Naive thymus-derived CD8-positive, alpha-beta T cell (primary cell): ENCODE measurements around the gene RBFOX2. TPM values are rescaled to one million over a fixed set of nuclear protein-coding genes. Genes with fewer than 3 reads are reported as not detected.
A peak's percentile ranks its signal among the peaks of the same experiment; 100 is the strongest.
"Not testable (repeated sequence)": the region's sequence is repeated elsewhere in the genome, so short reads cannot be mapped to it uniquely, and the experiment has no call there.

ENCODE experiments used
- ATAC-seq, 2 donors: fragments of 150-1000 bp; cut with Tn5 transposase in 1 of 2; sonication (Bioruptor Pico), chemical (Tn5 transposase) in 1 of 2; 1 replicate in 1 of 2; 2 replicates in 1 of 2; pipeline ENCODE4 v1.10.0; 2021; ENCODE audit warnings: mild to moderate bottlenecking in 2 of 2, moderate library complexity in 2 of 2
- POLR2A ChIA-PET: fragments of 350-600 bp; sonication (Branson Sonifier 250); formaldehyde crosslinking; loops from one replicate; lab custom pipeline; 2021; ENCODE audit warnings: antibody characterized with exemption; lab: Charles Lee
- DNase-seq, 10 donors: peaks; one replicate each; pipeline versions ENCODE4 v3.0.0 to v3.0.0-alpha.2; 2020 to 2022
- H3K27ac Mint-ChIP-seq, 10 donors: one replicate each; pipeline ENCODE4 v1.8.0; 2020 to 2022; ENCODE audit warnings: mild to moderate bottlenecking in 10 of 10, mixed read lengths in 10 of 10, moderate library complexity in 4 of 10, inconsistent platforms in 1 of 10
- H3K27me3 Mint-ChIP-seq, 5 donors: one replicate each; pipeline ENCODE4 v1.8.0; 2021 to 2022; ENCODE audit warnings: mixed read lengths in 5 of 5
- H3K36me3 Mint-ChIP-seq, 3 donors: one replicate each; pipeline ENCODE4 v1.8.0; 2020 to 2022; ENCODE audit warnings: mixed read lengths in 3 of 3, mild to moderate bottlenecking in 2 of 3, inconsistent platforms in 1 of 3
- H3K4me1 Mint-ChIP-seq, 4 donors: one replicate each; pipeline ENCODE4 v1.8.0; 2021 to 2022; ENCODE audit warnings: mixed read lengths in 4 of 4
- H3K4me3 Mint-ChIP-seq, 10 donors: one replicate each; pipeline ENCODE4 v1.8.0; 2020 to 2022; ENCODE audit warnings: mild to moderate bottlenecking in 10 of 10, mixed read lengths in 10 of 10, moderate library complexity in 6 of 10, inconsistent platforms in 1 of 10
- H3K9me3 Mint-ChIP-seq, 9 donors: one replicate each; pipeline ENCODE4 v1.8.0; 2020 to 2022; ENCODE audit warnings: mixed read lengths in 9 of 9, mild to moderate bottlenecking in 3 of 9, inconsistent platforms in 1 of 9, moderate library complexity in 1 of 9
- polyA plus RNA-seq, 3 donors: library from polyadenylated mRNA; unstranded; fragments of 300-500 nt; fragmentation: Illumina TruSeq; gene quantifications; one replicate each; pipeline ENCODE4 v1.2.3, GENCODE V29; 2021
- total RNA-seq, 8 experiments: library from RNA in 2 of 8; stranded (reverse) in 2 of 8; gene quantifications; one replicate each; pipeline ENCODE4 v1.2.3 and lab custom pipeline; 2021 to 2026

RBFOX2 gene
- total and polyA plus RNA-seq, 5 experiments from 2014 or later: 0.15 to 1.7 (median 0.84) TPM; not detected in 1

- H3K4me3 Mint-ChIP-seq: no peak overlapping the region
- POLR2A ChIA-PET: no interaction called here
- H3K27ac Mint-ChIP-seq: peak overlapping the region in 2 of 10 donors; percentile 8 to 28
- DNase-seq (no peak), ATAC-seq (no peak)
- H3K27me3 Mint-ChIP-seq: peaks cover 5 to 19% (median 12%) of the 10 kb centered on the region in 5 donors
- H3K4me1 Mint-ChIP-seq: peaks cover 0 to 10% (median 1%) of the 10 kb centered on the region in 4 donors
- H3K36me3 Mint-ChIP-seq: no peaks in the 10 kb centered on the region
- H3K9me3 Mint-ChIP-seq: no peaks in the 10 kb centered on the region
Observed at GRCh38 chr22:35834061-35834460, 194.6 kb downstream of the RBFOX2 start.

- POLR2A ChIA-PET: no interaction called here
- ATAC-seq: no peak
- Mint-ChIP-seq H3K9me3 (no peaks in the 10 kb centered on the region), H3K27me3 (peaks cover 0 to 11% (median 10%) of the 10 kb centered on the region in 5 donors), H3K4me3 (no peak overlapping the region), H3K27ac (no peak overlapping the region), H3K36me3 (peaks cover 0 to 2% (median 0%) of the 10 kb centered on the region in 3 donors), H3K4me1 (no peaks in the 10 kb centered on the region)
- DNase-seq: no peak
Observed at GRCh38 chr22:35830305-35830704, 198.3 kb downstream of the RBFOX2 start.

- Mint-ChIP-seq H3K27ac (no peak overlapping the region), H3K4me1 (peaks cover 0 to 2% (median 0%) of the 10 kb centered on the region in 4 donors), H3K4me3 (no peak overlapping the region), H3K27me3 (peaks cover 0 to 14% (median 6%) of the 10 kb centered on the region in 5 donors), H3K9me3 (peaks cover 0 to 1% (median 0%) of the 10 kb centered on the region in 9 donors), H3K36me3 (peaks cover 0 to 2% (median 0%) of the 10 kb centered on the region in 3 donors)
- DNase-seq (no peak), ATAC-seq (no peak)
- POLR2A ChIA-PET: no interaction called here
Observed at GRCh38 chr22:35824256-35824655, 204.4 kb downstream of the RBFOX2 start.

- Mint-ChIP-seq H3K4me3 (no peak overlapping the region), H3K27me3 (peaks cover 0 to 6% (median 4%) of the 10 kb centered on the region in 5 donors)
- POLR2A ChIA-PET: no interaction called here
Observed at GRCh38 chr22:35821654-35822053, 207.0 kb downstream of the RBFOX2 start.

GRCh38 chr22:35819421-35819820, 209.2 kb downstream of the RBFOX2 start:
- POLR2A ChIA-PET: no interaction called here
- H3K4me3 Mint-ChIP-seq: no peak overlapping the region
- no peaks in the 10 kb centered on the region for H3K36me3 Mint-ChIP-seq
- peaks cover 0 to 6% (median 4%) of the 10 kb centered on the region in 5 donors for H3K27me3 Mint-ChIP-seq
- DNase-seq: no peak
- peaks cover 0 to 1% (median 0%) of the 10 kb centered on the region in 9 donors for H3K9me3 Mint-ChIP-seq
- no peak overlapping the region for H3K27ac Mint-ChIP-seq
- peaks cover 0 to 2% (median 0%) of the 10 kb centered on the region in 4 donors for H3K4me1 Mint-ChIP-seq
- ATAC-seq: no peak

More at GRCh38 chr22:35821654-35822053, 207.0 kb downstream of the RBFOX2 start:
- H3K4me1 Mint-ChIP-seq: peaks cover 0 to 2% (median 0%) of the 10 kb centered on the region in 4 donors
- ATAC-seq (no peak), DNase-seq (no peak)
- no peak overlapping the region for H3K27ac Mint-ChIP-seq
- H3K36me3 Mint-ChIP-seq: peaks cover 0 to 2% (median 0%) of the 10 kb centered on the region in 3 donors
- peaks cover 0 to 1% (median 0%) of the 10 kb centered on the region in 9 donors for H3K9me3 Mint-ChIP-seq

GRCh38 chr22:35818897-35819296, 209.7 kb downstream of the RBFOX2 start:
- Mint-ChIP-seq H3K4me3 (no peak overlapping the region), H3K36me3 (no peaks in the 10 kb centered on the region), H3K27ac (no peak overlapping the region), H3K27me3 (peaks cover 0 to 5% (median 3%) of the 10 kb centered on the region in 5 donors), H3K4me1 (peaks cover 0 to 2% (median 0%) of the 10 kb centered on the region in 4 donors), H3K9me3 (peaks cover 0 to 1% (median 0%) of the 10 kb centered on the region in 9 donors)
- ATAC-seq (no peak), DNase-seq (no peak)
- POLR2A ChIA-PET: no interaction called here

- ATAC-seq (no peak), DNase-seq (no peak)
- POLR2A ChIA-PET: interaction anchor here (0.7 kb wide), 1 partner anchor 176 kb away, joined by 4 read pairs; no protein-coding TSS in a partner anchor
- Mint-ChIP-seq H3K9me3 (peaks cover 0 to 14% (median 5%) of the 10 kb centered on the region in 9 donors), H3K36me3 (peaks cover 0 to 11% (median 8%) of the 10 kb centered on the region in 3 donors), H3K27ac (no peak overlapping the region), H3K27me3 (no peaks in the 10 kb centered on the region), H3K4me1 (no peaks in the 10 kb centered on the region), H3K4me3 (no peak overlapping the region)
Observed at GRCh38 chr22:35812600-35812999, 216.0 kb downstream of the RBFOX2 start.

- Mint-ChIP-seq H3K4me1 (no peaks in the 10 kb centered on the region), H3K27ac (no peak overlapping the region), H3K27me3 (no peaks in the 10 kb centered on the region), H3K4me3 (no peak overlapping the region), H3K36me3 (peaks cover 0 to 11% (median 8%) of the 10 kb centered on the region in 3 donors), H3K9me3 (peaks cover 0 to 14% (median 5%) of the 10 kb centered on the region in 9 donors)
- POLR2A ChIA-PET: no interaction called here
- ATAC-seq: no peak
- DNase-seq: no peak
Observed at GRCh38 chr22:35811670-35812069, 217.0 kb downstream of the RBFOX2 start.

- Mint-ChIP-seq H3K4me1 (no peaks in the 10 kb centered on the region), H3K4me3 (no peak overlapping the region), H3K36me3 (peaks cover 0 to 11% (median 8%) of the 10 kb centered on the region in 3 donors), H3K27ac (no peak overlapping the region), H3K27me3 (no peaks in the 10 kb centered on the region), H3K9me3 (peaks cover 0 to 14% (median 5%) of the 10 kb centered on the region in 9 donors)
- ATAC-seq (no peak), DNase-seq (no peak)
- POLR2A ChIA-PET: no interaction called here
Observed at GRCh38 chr22:35809816-35810215, 218.8 kb downstream of the RBFOX2 start.

- Mint-ChIP-seq H3K4me3 (no peak overlapping the region), H3K9me3 (peaks cover 0 to 26% (median 5%) of the 10 kb centered on the region in 9 donors), H3K27me3 (no peaks in the 10 kb centered on the region), H3K4me1 (no peaks in the 10 kb centered on the region), H3K27ac (no peak overlapping the region), H3K36me3 (peaks cover 0 to 16% (median 12%) of the 10 kb centered on the region in 3 donors)
- DNase-seq: no peak
- ATAC-seq: no peak
- POLR2A ChIA-PET: no interaction called here
Observed at GRCh38 chr22:35808377-35808776, 220.2 kb downstream of the RBFOX2 start.

- ATAC-seq, H3K4me1 Mint-ChIP-seq, H3K27ac Mint-ChIP-seq, DNase-seq, POLR2A ChIA-PET, H3K4me3 Mint-ChIP-seq, H3K27me3 Mint-ChIP-seq, H3K36me3 Mint-ChIP-seq: not testable (repeated sequence)
- peaks cover 0 to 16% (median 5%) of the 10 kb centered on the region in 9 donors for H3K9me3 Mint-ChIP-seq
Observed at GRCh38 chr22:35806668-35807067, 222.0 kb downstream of the RBFOX2 start.

GRCh38 chr22:35805466-35805865, 223.2 kb downstream of the RBFOX2 start:
- POLR2A ChIA-PET: no interaction called here

GRCh38 chr22:35804421-35804820, 224.2 kb downstream of the RBFOX2 start:
- H3K4me3 Mint-ChIP-seq: no peak overlapping the region
- peaks cover 0 to 12% (median 3%) of the 10 kb centered on the region in 9 donors for H3K9me3 Mint-ChIP-seq
- POLR2A ChIA-PET: no interaction called here
- no peaks in the 10 kb centered on the region for H3K27me3 Mint-ChIP-seq
- peaks cover 0 to 5% (median 4%) of the 10 kb centered on the region in 3 donors for H3K36me3 Mint-ChIP-seq
- H3K4me1 Mint-ChIP-seq: no peaks in the 10 kb centered on the region
- DNase-seq (no peak), ATAC-seq (no peak)
- H3K27ac Mint-ChIP-seq: no peak overlapping the region

More at GRCh38 chr22:35805466-35805865, 223.2 kb downstream of the RBFOX2 start:
- ATAC-seq: no peak
- H3K27me3 Mint-ChIP-seq: no peaks in the 10 kb centered on the region
- H3K4me1 Mint-ChIP-seq: no peaks in the 10 kb centered on the region
- peaks cover 0 to 12% (median 3%) of the 10 kb centered on the region in 9 donors for H3K9me3 Mint-ChIP-seq
- H3K4me3 Mint-ChIP-seq: no peak overlapping the region
- DNase-seq: no peak
- H3K27ac Mint-ChIP-seq: no peak overlapping the region
- H3K36me3 Mint-ChIP-seq: peaks cover 0 to 8% (median 4%) of the 10 kb centered on the region in 3 donors
